GM21528 (cell line): ENCODE data around the gene ARSI.
"Not testable (repeated sequence)": the region's sequence is repeated elsewhere in the genome, so short reads cannot be mapped to it uniquely, and the experiment has no call there.

Source experiments
- ATAC-seq: cut with Tn5 transposase; IDR thresholded peaks from one replicate; pipeline ENCODE4 v1.9.1; 2021; ENCODE audit warnings: mild to moderate bottlenecking, moderate library complexity; ENCODE audit not compliant: unreplicated experiment, low FRiP score

The ARSI gene

GRCh38 chr5:150251504-150251903, 51.2 kb downstream of the ARSI start:
- no peak for ATAC-seq

DNA sequence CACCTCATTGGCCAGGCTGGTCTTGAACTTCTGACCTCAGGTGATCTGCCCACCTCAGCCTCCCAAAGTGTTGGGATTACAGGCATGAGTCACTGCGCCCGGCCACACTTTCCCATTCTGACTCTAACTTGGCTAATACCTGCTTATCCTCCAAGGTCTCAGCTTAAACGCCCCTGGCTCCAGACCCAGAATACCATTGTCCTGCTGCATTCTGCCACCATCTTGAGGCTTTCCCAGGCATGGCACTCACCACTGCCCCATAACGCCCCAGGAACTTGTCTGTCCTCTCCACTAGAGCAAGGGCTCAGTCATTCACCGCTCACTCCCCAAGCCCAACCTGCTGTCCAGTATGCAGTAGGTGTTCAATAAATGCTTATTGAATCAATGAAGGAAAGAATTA, 53.0 kb downstream of the ARSI start:
- no peak for ATAC-seq

GRCh38 chr5:150248946-150249345, 53.8 kb downstream of the ARSI start:
- no peak for ATAC-seq

DNA sequence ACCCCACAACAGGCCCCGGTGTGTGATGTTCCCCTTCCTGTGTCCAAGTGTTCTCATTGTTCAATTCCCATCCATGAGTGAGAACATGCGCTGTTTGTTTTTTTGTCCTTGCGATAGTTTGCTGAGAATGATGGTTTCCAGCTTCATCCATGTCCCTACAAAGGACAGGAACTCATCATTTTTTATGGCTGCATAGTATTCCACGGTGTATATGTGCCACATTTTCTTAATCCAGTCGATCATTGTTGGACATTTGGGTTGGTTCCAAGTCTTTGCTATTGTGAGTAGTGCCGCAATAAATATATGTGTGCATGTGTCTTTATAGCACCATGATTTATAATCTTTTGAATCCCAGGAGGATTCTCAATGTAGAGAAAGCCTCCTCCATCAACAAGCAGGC, 54.2 kb downstream of the ARSI start:
- ATAC-seq: not testable (repeated sequence)

GRCh38 chr5:150247726-150248125, 55.0 kb downstream of the ARSI start:
- no peak for ATAC-seq

DNA sequence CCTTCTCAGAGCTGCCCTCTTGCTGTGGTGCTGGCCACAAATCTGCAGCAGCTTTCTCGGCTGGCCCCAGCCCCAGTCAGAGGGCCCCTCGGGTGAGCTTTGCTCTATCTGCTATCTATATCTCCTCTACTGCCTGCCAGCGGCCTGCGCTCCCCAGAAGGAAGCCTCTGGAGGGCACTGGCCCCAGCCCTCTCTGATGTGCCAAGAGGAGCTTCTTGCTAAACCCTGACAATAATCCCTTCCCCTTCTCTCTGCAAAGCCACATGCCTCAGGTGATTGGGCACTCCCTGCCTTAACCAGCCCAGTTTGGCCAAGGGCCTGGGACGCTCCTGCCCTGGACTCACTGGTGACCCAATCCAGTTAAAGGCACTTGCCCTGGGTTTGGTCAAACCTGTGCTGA, 55.9 kb downstream of the ARSI start:
- no peak for ATAC-seq

DNA sequence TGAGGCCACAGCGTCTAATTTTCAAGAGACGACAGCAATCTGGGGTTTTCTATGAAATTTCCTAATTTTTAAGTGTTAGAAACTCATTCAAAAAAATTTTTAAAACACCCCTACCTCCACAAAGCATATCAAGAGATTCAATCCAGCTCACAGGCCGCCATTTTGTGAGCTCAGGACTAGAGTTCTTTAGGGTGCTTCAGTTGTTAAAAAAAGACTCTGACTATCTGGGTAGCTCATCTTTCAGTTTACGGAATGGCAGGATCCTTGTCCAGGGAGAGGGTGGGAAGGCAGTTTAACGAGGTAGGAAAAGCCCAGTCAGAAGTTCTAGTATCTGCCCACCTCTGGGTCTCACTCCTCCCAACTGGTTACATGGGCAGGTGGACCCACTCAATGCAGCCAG, 56.3 kb downstream of the ARSI start:
- no peak for ATAC-seq
